K562 (cell line): ENCODE results near the gene ARHGAP18. TPM values are rescaled to one million over a fixed set of nuclear protein-coding genes. Genes with fewer than 3 reads are reported as not detected.

Experiments
- ARID1B ChIP-seq: fragments of 450-650 bp; IDR thresholded peaks from 2 replicates; pipeline ENCODE4 v1.6.1; 2016; ENCODE audit warnings: antibody characterized with exemption, mild to moderate bottlenecking, inconsistent platforms
- ARID2 ChIP-seq: fragments of 450-650 bp; IDR thresholded peaks from 2 replicates; pipeline ENCODE4 v1.6.1; 2017; ENCODE audit warnings: antibody characterized with exemption, mild to moderate bottlenecking
- ELF1 ChIP-seq: fragments of 200-800 bp; sonication (Bioruptor generic); IDR thresholded peaks from 2 replicates; pipeline ENCODE4 v1.6.1; 2016; ENCODE audit warnings: missing genetic modification characterization, missing compliant biosample characterization
- HNRNPK ChIP-seq: fragments of 200-400 bp; formaldehyde crosslinking; IDR thresholded peaks from one replicate; pipeline ENCODE4 v1.6.1; 2018; ENCODE audit warnings: mild to moderate bottlenecking, low read depth, low read length; ENCODE audit not compliant: poor library complexity, severe bottlenecking
- KLF16 ChIP-seq: IDR thresholded peaks from 2 replicates; pipeline ENCODE4 v1.6.1; 2016; ENCODE audit warnings: antibody characterized with exemption
- LARP7 ChIP-seq: fragments of 450-650 bp; IDR thresholded peaks from 2 replicates; pipeline ENCODE4 v1.6.1; 2016
- NFRKB ChIP-seq: fragments of 450-650 bp; IDR thresholded peaks from 2 replicates; pipeline ENCODE4 v1.6.1; 2016; ENCODE audit warnings: low read depth
- POLR2A ChIP-seq: fragments of 450-650 bp; conservative IDR thresholded peaks from 2 replicates; pipeline ENCODE4 v1.6.1; 2016
- SP1 ChIP-seq: sonication (generic); formaldehyde crosslinking; IDR thresholded peaks from 2 replicates; pipeline ENCODE4 v1.8.1; 2022; ENCODE audit warnings: mild to moderate bottlenecking, missing genetic modification reagents
- ZBTB7A ChIP-seq: IDR thresholded peaks from 2 replicates; pipeline ENCODE4 v1.6.1; 2011; ENCODE audit warnings: low read depth, mild to moderate bottlenecking, low read length, moderate library complexity, borderline replicate concordance; ENCODE audit not compliant: control insufficient read depth
- ZEB2 ChIP-seq: fragments of 450-650 bp; IDR thresholded peaks from 2 replicates; pipeline ENCODE4 v1.6.1; 2016
- polyA plus RNA-seq, 8 experiments: library from polyadenylated mRNA; depleted of rRNA in 4 of 8; stranded (reverse) in 5 of 8; unstranded in 3 of 8; fragments of >200 nt; fragmentation: Nextera tagmentation in 2 of 8; fragmentation: Illumina TruSeq in 1 of 8; extraction: Ambion mirVana in 2 of 8; extraction: Trizol in 1 of 8; gene quantifications; 2 replicates each; pipeline versions ENCODE4 v1.2.1 to v1.2.3, GENCODE V29; 2011 to 2014; ENCODE audit warnings: inconsistent platforms in 1 of 8, missing spikeins in 1 of 8
- total RNA-seq, 7 experiments: library from RNA; depleted of rRNA in 6 of 7; stranded (reverse); fragments of >200 nt in 6 of 7; fragmentation: Illumina TruSeq in 2 of 7; extraction: Trizol in 2 of 7; gene quantifications; 2 replicates each; pipeline versions ENCODE4 v1.2.1 to v1.2.3, GENCODE V29; 2011 to 2021; ENCODE audit warnings: low replicate concordance in 1 of 7
- TF ChIP-seq, protein P1 (sequence below): sonication (generic); formaldehyde crosslinking; IDR thresholded peaks from 2 replicates; pipeline ENCODE4 v1.8.1; 2023; ENCODE audit warnings: mild to moderate bottlenecking, missing genetic modification reagents
- TF ChIP-seq, protein P2 (sequence below): sonication (generic); formaldehyde crosslinking; IDR thresholded peaks from 2 replicates; pipeline ENCODE4 v1.8.0; 2022; ENCODE audit warnings: missing genetic modification reagents, mild to moderate bottlenecking, moderate library complexity, borderline replicate concordance
- TF ChIP-seq, protein P3 (sequence below): fragments of 250-450 bp; sonication (Bioruptor Pico); IDR thresholded peaks from 2 replicates; pipeline ENCODE4 v1.4.0; 2020; ENCODE audit warnings: mild to moderate bottlenecking, moderate library complexity
- TF ChIP-seq, protein P4 (sequence below): fragments of 450-650 bp; IDR thresholded peaks from 2 replicates; pipeline ENCODE4 v1.6.1; 2017; ENCODE audit warnings: antibody characterized with exemption, mild to moderate bottlenecking
- TF ChIP-seq, protein P5 (sequence below): IDR thresholded peaks from 2 replicates; pipeline ENCODE4 v1.6.1; 2014; ENCODE audit warnings: antibody characterized with exemption
- TF ChIP-seq, protein P6 (sequence below): fragments of 450-650 bp; IDR thresholded peaks from 2 replicates; pipeline ENCODE4 v1.6.1; 2014; ENCODE audit warnings: low read depth, mild to moderate bottlenecking, moderate library complexity, borderline replicate concordance

The ARHGAP18 gene
- total and polyA plus RNA-seq, 9 of the 15 experiments (the other 6 are each of a cell fraction or from before 2014, with no cell fraction given) = 13.3 to 29.7 (median 21.1) TPM

DNA sequence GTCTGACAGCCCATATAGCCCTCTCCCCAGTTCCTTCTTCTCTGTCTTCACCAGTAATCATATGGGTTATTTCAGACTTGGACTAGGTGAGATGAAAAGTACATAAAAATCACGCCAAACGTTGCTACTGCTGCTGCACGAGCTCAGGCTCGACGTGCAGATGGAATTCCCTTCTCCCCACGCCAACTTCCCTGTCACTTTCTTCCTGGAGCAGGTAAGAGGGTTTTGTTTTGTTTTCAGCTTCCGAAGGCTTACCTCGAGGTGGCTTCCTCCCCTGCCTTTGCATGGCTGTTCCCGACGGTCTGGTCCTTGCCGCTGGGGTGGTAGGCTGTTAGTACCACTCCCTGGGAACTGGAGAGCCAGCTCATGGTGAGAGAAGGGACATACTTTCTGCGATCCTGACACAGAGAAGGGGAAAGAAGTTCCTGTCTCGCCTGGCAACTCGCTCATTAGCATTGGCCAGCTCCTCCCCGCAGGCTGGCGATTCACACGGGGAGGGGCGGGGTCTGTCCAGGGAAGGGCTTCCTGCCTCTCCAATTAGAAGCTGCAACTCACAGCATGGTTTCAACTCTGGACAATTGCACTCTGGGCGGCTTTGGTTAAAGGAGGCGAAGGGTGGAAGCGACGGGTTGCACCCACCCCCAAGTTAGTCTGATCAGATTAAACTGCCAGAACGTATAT lies at the start of gene ARHGAP18 (continued):
- no peak for TF ChIP-seq HNRNPK
- TF ChIP-seq ZBTB7A = peak; percentile 67; the same call in 1 of the 2 replicates
- TF ChIP-seq, protein P1, sequence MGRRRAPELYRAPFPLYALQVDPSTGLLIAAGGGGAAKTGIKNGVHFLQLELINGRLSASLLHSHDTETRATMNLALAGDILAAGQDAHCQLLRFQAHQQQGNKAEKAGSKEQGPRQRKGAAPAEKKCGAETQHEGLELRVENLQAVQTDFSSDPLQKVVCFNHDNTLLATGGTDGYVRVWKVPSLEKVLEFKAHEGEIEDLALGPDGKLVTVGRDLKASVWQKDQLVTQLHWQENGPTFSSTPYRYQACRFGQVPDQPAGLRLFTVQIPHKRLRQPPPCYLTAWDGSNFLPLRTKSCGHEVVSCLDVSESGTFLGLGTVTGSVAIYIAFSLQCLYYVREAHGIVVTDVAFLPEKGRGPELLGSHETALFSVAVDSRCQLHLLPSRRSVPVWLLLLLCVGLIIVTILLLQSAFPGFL (CRISPR knock-in tag) = 0 out of 2 replicates have a peak, but pooled peaks have one; percentile 61
- peak; percentile 23; the same call in 1 of the 2 replicates for TF ChIP-seq ARID1B
- peak; percentile 72; the same call in 1 of the 2 replicates for TF ChIP-seq SP1
- TF ChIP-seq KLF16 = no peak
- TF ChIP-seq, protein P2, sequence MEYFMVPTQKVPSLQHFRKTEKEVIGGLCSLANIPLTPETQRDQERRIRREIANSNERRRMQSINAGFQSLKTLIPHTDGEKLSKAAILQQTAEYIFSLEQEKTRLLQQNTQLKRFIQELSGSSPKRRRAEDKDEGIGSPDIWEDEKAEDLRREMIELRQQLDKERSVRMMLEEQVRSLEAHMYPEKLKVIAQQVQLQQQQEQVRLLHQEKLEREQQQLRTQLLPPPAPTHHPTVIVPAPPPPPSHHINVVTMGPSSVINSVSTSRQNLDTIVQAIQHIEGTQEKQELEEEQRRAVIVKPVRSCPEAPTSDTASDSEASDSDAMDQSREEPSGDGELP (CRISPR knock-in tag) = peak; percentile 79; the same call in 1 of the 2 replicates
- 0 out of 2 replicates have a peak, but pooled peaks have one; percentile 50 for TF ChIP-seq ELF1
- TF ChIP-seq NFRKB = no peak
- TF ChIP-seq, protein P3, sequence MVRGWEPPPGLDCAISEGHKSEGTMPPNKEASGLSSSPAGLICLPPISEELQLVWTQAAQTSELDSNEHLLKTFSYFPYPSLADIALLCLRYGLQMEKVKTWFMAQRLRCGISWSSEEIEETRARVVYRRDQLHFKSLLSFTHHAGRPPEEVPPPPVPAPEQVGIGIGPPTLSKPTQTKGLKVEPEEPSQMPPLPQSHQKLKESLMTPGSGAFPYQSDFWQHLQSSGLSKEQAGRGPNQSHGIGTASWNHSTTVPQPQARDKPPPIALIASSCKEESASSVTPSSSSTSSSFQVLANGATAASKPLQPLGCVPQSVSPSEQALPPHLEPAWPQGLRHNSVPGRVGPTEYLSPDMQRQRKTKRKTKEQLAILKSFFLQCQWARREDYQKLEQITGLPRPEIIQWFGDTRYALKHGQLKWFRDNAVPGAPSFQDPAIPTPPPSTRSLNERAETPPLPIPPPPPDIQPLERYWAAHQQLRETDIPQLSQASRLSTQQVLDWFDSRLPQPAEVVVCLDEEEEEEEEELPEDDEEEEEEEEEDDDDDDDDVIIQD = no peak
- TF ChIP-seq, protein P4, sequence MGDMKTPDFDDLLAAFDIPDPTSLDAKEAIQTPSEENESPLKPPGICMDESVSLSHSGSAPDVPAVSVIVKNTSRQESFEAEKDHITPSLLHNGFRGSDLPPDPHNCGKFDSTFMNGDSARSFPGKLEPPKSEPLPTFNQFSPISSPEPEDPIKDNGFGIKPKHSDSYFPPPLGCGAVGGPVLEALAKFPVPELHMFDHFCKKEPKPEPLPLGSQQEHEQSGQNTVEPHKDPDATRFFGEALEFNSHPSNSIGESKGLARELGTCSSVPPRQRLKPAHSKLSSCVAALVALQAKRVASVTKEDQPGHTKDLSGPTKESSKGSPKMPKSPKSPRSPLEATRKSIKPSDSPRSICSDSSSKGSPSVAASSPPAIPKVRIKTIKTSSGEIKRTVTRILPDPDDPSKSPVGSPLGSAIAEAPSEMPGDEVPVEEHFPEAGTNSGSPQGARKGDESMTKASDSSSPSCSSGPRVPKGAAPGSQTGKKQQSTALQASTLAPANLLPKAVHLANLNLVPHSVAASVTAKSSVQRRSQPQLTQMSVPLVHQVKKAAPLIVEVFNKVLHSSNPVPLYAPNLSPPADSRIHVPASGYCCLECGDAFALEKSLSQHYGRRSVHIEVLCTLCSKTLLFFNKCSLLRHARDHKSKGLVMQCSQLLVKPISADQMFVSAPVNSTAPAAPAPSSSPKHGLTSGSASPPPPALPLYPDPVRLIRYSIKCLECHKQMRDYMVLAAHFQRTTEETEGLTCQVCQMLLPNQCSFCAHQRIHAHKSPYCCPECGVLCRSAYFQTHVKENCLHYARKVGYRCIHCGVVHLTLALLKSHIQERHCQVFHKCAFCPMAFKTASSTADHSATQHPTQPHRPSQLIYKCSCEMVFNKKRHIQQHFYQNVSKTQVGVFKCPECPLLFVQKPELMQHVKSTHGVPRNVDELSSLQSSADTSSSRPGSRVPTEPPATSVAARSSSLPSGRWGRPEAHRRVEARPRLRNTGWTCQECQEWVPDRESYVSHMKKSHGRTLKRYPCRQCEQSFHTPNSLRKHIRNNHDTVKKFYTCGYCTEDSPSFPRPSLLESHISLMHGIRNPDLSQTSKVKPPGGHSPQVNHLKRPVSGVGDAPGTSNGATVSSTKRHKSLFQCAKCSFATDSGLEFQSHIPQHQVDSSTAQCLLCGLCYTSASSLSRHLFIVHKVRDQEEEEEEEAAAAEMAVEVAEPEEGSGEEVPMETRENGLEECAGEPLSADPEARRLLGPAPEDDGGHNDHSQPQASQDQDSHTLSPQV = peak; percentile 67
- no peak for TF ChIP-seq LARP7
- TF ChIP-seq ZEB2 = peak; percentile 47; the same call in 1 of the 2 replicates
- no peak for TF ChIP-seq ARID2
- TF ChIP-seq, protein P5, sequence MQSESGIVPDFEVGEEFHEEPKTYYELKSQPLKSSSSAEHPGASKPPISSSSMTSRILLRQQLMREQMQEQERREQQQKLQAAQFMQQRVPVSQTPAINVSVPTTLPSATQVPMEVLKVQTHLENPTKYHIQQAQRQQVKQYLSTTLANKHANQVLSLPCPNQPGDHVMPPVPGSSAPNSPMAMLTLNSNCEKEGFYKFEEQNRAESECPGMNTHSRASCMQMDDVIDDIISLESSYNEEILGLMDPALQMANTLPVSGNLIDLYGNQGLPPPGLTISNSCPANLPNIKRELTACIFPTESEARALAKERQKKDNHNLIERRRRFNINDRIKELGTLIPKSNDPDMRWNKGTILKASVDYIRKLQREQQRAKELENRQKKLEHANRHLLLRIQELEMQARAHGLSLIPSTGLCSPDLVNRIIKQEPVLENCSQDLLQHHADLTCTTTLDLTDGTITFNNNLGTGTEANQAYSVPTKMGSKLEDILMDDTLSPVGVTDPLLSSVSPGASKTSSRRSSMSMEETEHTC = no peak
- TF ChIP-seq, protein P6, sequence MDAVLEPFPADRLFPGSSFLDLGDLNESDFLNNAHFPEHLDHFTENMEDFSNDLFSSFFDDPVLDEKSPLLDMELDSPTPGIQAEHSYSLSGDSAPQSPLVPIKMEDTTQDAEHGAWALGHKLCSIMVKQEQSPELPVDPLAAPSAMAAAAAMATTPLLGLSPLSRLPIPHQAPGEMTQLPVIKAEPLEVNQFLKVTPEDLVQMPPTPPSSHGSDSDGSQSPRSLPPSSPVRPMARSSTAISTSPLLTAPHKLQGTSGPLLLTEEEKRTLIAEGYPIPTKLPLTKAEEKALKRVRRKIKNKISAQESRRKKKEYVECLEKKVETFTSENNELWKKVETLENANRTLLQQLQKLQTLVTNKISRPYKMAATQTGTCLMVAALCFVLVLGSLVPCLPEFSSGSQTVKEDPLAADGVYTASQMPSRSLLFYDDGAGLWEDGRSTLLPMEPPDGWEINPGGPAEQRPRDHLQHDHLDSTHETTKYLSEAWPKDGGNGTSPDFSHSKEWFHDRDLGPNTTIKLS = peak; percentile 14; the same call in 1 of the 2 replicates
- peak; percentile 82 for TF ChIP-seq POLR2A
